ENCODE data around the gene ZNF778. TPM values are rescaled to one million over a fixed set of nuclear protein-coding genes. Genes with fewer than 3 reads are reported as not detected.
"Not testable (repeated sequence)": the region's sequence is repeated elsewhere in the genome, so short reads cannot be mapped to it uniquely, and the experiment has no call there.

The ZNF778 gene
- total and polyA plus RNA-seq, 2 of the 8 experiments (the other 6 are each of a cell fraction or from before 2014, with no cell fraction given), result 9.5 to 21.9 TPM

DNA sequence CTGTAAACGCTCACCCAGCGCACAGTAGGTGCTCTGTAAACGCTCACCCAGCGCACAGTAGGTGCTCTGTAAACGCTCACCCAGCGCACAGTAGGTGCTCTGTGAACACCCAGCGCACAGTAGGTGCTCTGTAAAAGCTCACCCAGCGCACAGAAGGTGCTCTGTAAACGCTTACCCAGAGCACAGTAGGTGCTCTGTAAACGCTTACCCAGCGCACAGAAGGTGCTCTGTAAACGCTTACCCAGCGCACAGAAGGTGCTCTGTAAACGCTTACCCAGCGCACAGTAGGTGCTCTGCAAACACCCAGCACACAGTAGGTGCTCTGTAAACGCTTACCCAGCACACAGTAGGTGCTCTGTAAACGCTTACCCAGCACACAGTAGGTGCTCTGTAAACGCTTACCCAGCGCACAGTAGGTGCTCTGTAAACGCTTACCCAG is 30.9 kb upstream of the ZNF778 start:
- not testable (repeated sequence) for H3K4me2 ChIP-seq (ENCODE audit: insufficient read depth in 1 of 2, low read depth in 2 of 2, low read length in 2 of 2)

More for the DNA sequence above, 30.9 kb upstream of the ZNF778 start:
- H4K91ac ChIP-seq (replicated peaks; ENCODE audit: insufficient read length, low read length); H2AFZ ChIP-seq (ENCODE audit: low read length); H3K23me2 ChIP-seq (ENCODE audit: low read depth, low read length); H3K36me3 ChIP-seq (ENCODE audit: control insufficient read depth in 2 of 4, insufficient read depth in 4 of 4, low read length in 3 of 4); H2BK12ac ChIP-seq (ENCODE audit: low read depth, low read length); H3K79me2 ChIP-seq (ENCODE audit: control insufficient read depth in 1 of 2, insufficient read depth in 2 of 2, low read length in 2 of 2); H3K4ac ChIP-seq (replicated peaks; ENCODE audit: insufficient read length, low read depth, low read length); H3K4me3 ChIP-seq (ENCODE audit: extremely low read depth in 1 of 4, insufficient read depth in 2 of 4, low read depth in 3 of 4, low read length in 4 of 4); H3K4me1 ChIP-seq (replicated peaks in 1 of 4; ENCODE audit: control insufficient read depth in 3 of 4, insufficient read depth in 4 of 4, low read length in 3 of 4); H3K9me3 ChIP-seq (ENCODE audit: insufficient read depth in 2 of 2, low read depth in 1 of 2, low read length in 1 of 2); H4K5ac ChIP-seq (ENCODE audit: insufficient read length, low read depth, low read length); H3K18ac ChIP-seq (ENCODE audit: extremely low read depth, low read length); H3K9ac ChIP-seq (replicated peaks in 1 of 4; ENCODE audit: extremely low read depth in 1 of 4, low read depth in 3 of 4, low read length in 3 of 4); H4K8ac ChIP-seq (ENCODE audit: extremely low read depth, insufficient read depth, low read length); H2BK5ac ChIP-seq (ENCODE audit: low read depth, low read length); POLR2A ChIA-PET (ENCODE audit: partially characterized antibody); H2BK120ac ChIP-seq (replicated peaks; ENCODE audit: low read depth, low read length); H2AK5ac ChIP-seq (ENCODE audit: low read depth, low read length); DNase-seq (ENCODE audit: low read depth in 1 of 2, low spot score in 2 of 2); H3K79me1 ChIP-seq (ENCODE audit: low read depth, low read length); H3K27ac ChIP-seq (ENCODE audit: low read depth, low read length); H3K56ac ChIP-seq (replicated peaks; ENCODE audit: insufficient read length, low read depth, low read length); H3K27me3 ChIP-seq (replicated peaks in 1 of 4; ENCODE audit: control insufficient read depth in 3 of 4, extremely low read depth in 1 of 4, insufficient read depth in 3 of 4, low read length in 3 of 4); H3K23ac ChIP-seq (ENCODE audit: insufficient read length); H2BK20ac ChIP-seq (ENCODE audit: low read length); FAIRE-seq; H4K20me1 ChIP-seq (replicated peaks in 1 of 2; ENCODE audit: control insufficient read depth in 1 of 2, insufficient read depth in 2 of 2, low read length in 2 of 2); H3K14ac ChIP-seq (ENCODE audit: insufficient read length); CTCF ChIA-PET (ENCODE audit: partially characterized antibody); H2BK15ac ChIP-seq (ENCODE audit: low read length): not testable (repeated sequence)
- peak; percentile 29; the same call in 1 of the 2 replicates for TF ChIP-seq KDM1A (IDR thresholded peaks at IDR 0.05; ENCODE audit: borderline replicate concordance, low read length)
- 89% methylated on average over 20 of the region's 20 CpGs; no CpG with 5 or more reads in 1 of the 2 experiments for WGBS, 2 experiments (ENCODE audit: extremely low coverage in 1 of 2, insufficient coverage in 1 of 2, insufficient read length in 1 of 2, insufficient replicate concordance in 2 of 2, low coverage in 1 of 2, low lambda C conversion rate in 2 of 2, missing lambda C conversion rate in 1 of 2)
